Osteoblast (primary cell): ENCODE measurements around the gene PCDHGA8. TPM values are rescaled to one million over a fixed set of nuclear protein-coding genes. Genes with fewer than 3 reads are reported as not detected.

Experiments
- DNase-seq: peaks from one replicate; pipeline ENCODE4 v3.0.0; 2011; ENCODE audit warnings: low spot score, mixed read lengths; ENCODE audit not compliant: insufficient read length; ENCODE audit errors: missing footprints
- H2AFZ ChIP-seq: 2 replicates; pipeline ENCODE4 v1.6.0; 2011; ENCODE audit warnings: mild to moderate bottlenecking, low read length
- H3K27ac ChIP-seq: 2 replicates; pipeline ENCODE4 v1.5.1; 2011; ENCODE audit warnings: mild to moderate bottlenecking, low read depth, low read length, moderate library complexity
- H3K27me3 ChIP-seq: 2 replicates; pipeline ENCODE4 v1.6.0; 2012; ENCODE audit warnings: mild to moderate bottlenecking, control low read depth, inconsistent platforms, low read length, moderate library complexity; ENCODE audit not compliant: insufficient read depth
- H3K36me3 ChIP-seq: 2 replicates; pipeline ENCODE4 v1.5.1; 2011; ENCODE audit warnings: mild to moderate bottlenecking, low read length, control low read depth, moderate library complexity; ENCODE audit not compliant: insufficient read depth
- H3K4me1 ChIP-seq: 2 replicates; pipeline ENCODE4 v1.5.1; 2011; ENCODE audit warnings: mild to moderate bottlenecking, low read length, control low read depth, moderate library complexity; ENCODE audit not compliant: insufficient read depth
- H3K4me2 ChIP-seq: 2 replicates; pipeline ENCODE4 v1.6.0; 2011; ENCODE audit warnings: mild to moderate bottlenecking, low read length; ENCODE audit not compliant: insufficient read depth
- H3K4me3 ChIP-seq: fragments of 200-600 bp; sonication (generic); 3 replicates; pipeline ENCODE4 v1.5.1; 2012; ENCODE audit warnings: mild to moderate bottlenecking, low read length, inconsistent platforms; ENCODE audit not compliant: insufficient read depth
- H3K79me2 ChIP-seq: 2 replicates; pipeline ENCODE4 v1.6.0; 2012; ENCODE audit warnings: mild to moderate bottlenecking, low read length, control low read depth, inconsistent platforms; ENCODE audit not compliant: insufficient read depth
- H3K9me3 ChIP-seq: 2 replicates; pipeline ENCODE4 v1.5.1; 2011; ENCODE audit warnings: low read depth, low read length, control low read depth
- H4K20me1 ChIP-seq: 2 replicates; pipeline ENCODE4 v1.6.0; 2012; ENCODE audit warnings: mild to moderate bottlenecking, low read length, control low read depth; ENCODE audit not compliant: insufficient read depth
- total RNA-seq: library from RNA; depleted of rRNA; stranded (reverse); fragments of >200 nt; gene quantifications from 2 replicates; pipeline ENCODE4 v1.2.3, GENCODE V29; 2012
- TF ChIP-seq, protein P1 (sequence below): IDR thresholded peaks from 2 replicates; pipeline ENCODE4 v1.5.1; 2011; ENCODE audit warnings: mild to moderate bottlenecking, low read depth, low read length, moderate library complexity; ENCODE audit errors: extremely low read depth

The PCDHGA8 gene
- total RNA-seq, 1 donor, result 3.6 TPM

DNA sequence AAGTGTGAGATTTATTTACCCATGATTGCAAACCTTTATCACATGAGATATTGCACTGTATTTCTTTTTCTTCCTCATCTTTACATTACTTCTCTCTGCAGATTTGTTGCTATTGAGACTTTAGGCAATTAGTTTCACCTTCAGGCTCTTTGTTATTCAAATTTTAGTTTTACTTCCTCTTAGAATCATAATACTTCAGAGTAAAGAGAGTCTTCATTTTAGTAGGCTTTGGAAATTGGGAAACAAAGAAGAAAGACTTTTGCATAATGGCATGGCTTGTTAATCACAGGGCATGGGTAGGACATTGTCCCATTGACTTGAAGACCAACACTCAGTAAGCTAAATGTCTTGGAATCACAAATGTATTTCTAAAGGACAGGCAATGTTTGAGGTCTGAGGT lies 29.7 kb upstream of the PCDHGA8 start:
- Histone ChIP-seq H3K27ac (no peak overlapping the region), H3K4me3 (no peak overlapping the region), H4K20me1 (no peaks in the 10 kb centered on the region), H3K36me3 (no peaks in the 10 kb centered on the region), H3K79me2 (no peaks in the 10 kb centered on the region), H3K27me3 (peaks cover 59% of the 10 kb centered on the region), H3K9me3 (peaks cover 33% of the 10 kb centered on the region), H3K4me1 (no peaks in the 10 kb centered on the region), H3K4me2 (no peak overlapping the region), H2AFZ (no peak overlapping the region)
- TF ChIP-seq, protein P1, sequence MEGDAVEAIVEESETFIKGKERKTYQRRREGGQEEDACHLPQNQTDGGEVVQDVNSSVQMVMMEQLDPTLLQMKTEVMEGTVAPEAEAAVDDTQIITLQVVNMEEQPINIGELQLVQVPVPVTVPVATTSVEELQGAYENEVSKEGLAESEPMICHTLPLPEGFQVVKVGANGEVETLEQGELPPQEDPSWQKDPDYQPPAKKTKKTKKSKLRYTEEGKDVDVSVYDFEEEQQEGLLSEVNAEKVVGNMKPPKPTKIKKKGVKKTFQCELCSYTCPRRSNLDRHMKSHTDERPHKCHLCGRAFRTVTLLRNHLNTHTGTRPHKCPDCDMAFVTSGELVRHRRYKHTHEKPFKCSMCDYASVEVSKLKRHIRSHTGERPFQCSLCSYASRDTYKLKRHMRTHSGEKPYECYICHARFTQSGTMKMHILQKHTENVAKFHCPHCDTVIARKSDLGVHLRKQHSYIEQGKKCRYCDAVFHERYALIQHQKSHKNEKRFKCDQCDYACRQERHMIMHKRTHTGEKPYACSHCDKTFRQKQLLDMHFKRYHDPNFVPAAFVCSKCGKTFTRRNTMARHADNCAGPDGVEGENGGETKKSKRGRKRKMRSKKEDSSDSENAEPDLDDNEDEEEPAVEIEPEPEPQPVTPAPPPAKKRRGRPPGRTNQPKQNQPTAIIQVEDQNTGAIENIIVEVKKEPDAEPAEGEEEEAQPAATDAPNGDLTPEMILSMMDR, result no peak
- no peak for DNase-seq

DNA sequence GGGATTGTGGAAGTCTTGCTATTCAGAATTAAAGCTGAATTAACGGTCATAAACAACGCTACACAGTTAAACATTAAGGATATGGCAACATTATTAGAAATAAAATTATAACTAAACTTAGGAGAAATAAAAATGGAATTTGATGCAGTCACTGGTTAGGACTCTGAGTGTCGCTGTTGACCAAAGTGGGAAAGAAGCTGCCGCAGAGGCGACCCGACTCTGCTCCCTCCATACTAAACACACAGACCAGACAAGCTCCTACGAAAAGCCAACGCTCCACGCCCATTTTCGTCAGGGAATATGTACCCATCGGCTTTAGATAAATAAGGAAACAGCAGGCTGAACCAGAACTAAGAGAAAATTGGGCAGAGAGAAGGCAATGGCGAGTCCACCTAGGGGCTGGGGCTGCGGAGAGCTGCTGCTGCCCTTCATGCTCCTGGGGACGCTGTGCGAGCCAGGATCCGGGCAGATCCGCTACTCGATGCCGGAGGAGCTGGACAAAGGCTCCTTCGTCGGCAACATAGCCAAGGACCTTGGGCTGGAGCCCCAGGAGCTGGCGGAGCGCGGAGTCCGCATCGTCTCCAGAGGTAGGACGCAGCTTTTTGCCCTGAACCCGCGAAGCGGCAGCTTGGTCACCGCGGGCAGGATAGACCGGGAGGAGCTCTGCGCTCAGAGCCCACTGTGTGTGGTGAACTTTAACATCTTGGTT lies 28.3 kb upstream of the PCDHGA8 start, which contains the start of gene PCDHGA5:
TSS of gene PCDHGA5 (plus strand) at position 211 of the 709 bp plus-strand sequence. CDS start at position 380, 169 bp downstream.
- Histone ChIP-seq H3K4me1 (no peaks in the 10 kb centered on the region), H3K4me3 (peak within 1 kb of the TSS; percentile 53), H3K4me2 (peak within 1 kb of the TSS; percentile 36), H3K27ac (no peak within 1 kb of the TSS), H3K36me3 (no peaks in the 10 kb centered on the region), H3K9me3 (peaks cover 33% of the 10 kb centered on the region), H4K20me1 (no peaks in the 10 kb centered on the region), H3K79me2 (no peaks in the 10 kb centered on the region), H3K27me3 (peaks cover 64% of the 10 kb centered on the region), H2AFZ (no peak within 1 kb of the TSS)
- no peak for DNase-seq
- TF ChIP-seq, protein P1, result peak; percentile 27

DNA sequence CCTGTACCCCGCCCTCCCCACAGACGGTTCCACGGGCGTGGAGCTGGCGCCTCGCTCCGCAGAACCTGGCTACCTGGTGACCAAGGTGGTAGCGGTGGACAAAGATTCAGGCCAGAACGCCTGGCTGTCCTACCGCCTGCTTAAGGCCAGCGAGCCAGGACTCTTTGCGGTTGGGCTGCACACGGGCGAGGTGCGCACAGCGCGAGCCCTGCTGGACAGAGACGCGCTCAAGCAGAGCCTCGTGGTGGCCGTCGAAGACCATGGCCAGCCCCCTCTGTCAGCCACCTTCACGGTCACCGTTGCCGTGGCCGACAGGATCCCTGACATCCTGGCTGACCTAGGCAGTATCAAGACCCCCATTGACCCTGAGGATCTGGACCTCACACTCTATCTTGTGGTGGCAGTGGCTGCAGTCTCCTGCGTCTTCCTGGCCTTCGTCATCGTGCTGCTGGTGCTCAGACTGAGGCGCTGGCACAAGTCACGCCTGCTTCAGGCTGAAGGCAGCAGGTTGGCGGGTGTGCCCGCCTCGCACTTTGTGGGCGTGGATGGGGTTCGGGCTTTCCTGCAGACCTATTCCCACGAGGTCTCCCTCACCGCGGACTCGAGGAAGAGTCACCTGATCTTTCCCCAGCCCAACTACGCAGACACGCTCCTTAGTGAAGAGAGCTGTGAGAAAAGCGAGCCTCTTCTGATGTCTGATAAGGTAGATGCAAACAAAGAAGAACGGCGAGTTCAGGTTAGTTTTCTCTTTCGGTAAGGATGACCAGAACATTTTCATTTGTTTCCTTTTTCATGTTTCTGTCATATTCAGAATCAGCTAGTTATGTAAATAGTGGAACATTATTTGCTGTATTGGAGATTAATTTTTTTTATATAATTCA lies 26.2 kb upstream of the PCDHGA8 start:
- no peak overlapping the region for H3K4me2 ChIP-seq
- H3K36me3 ChIP-seq, result no peaks in the 10 kb centered on the region
- no peak overlapping the region for H3K27ac ChIP-seq
- no peaks in the 10 kb centered on the region for H3K79me2 ChIP-seq
- TF ChIP-seq, protein P1, result no peak
- H3K4me3 ChIP-seq, result no peak overlapping the region
- no peak for DNase-seq
- H2AFZ ChIP-seq, result no peak overlapping the region
- H4K20me1 ChIP-seq, result no peaks in the 10 kb centered on the region
- H3K4me1 ChIP-seq, result no peaks in the 10 kb centered on the region
- H3K27me3 ChIP-seq, result peaks cover 56% of the 10 kb centered on the region
- peaks cover 30% of the 10 kb centered on the region for H3K9me3 ChIP-seq
